Body of pancreas (tissue), 4 donors: ENCODE measurements around the gene DDR1. TPM values are rescaled to one million over a fixed set of nuclear protein-coding genes. Genes with fewer than 3 reads are reported as not detected.

Experiments
- ATAC-seq: fragments of 150-250 bp; one replicate; pipeline ENCODE4 v1.9.1; 2016
- DNase-seq, 4 donors: peaks; one replicate each; pipeline ENCODE4 v3.0.0-alpha.2; 2019
- H3K27ac ChIP-seq, 4 donors: fragments of 200-600 bp; sonication (generic); 1 replicate in 3 of 4; 2 replicates in 1 of 4; pipeline versions ENCODE4 v1.5.1 to v1.6.1; 2016 to 2019; ENCODE audit warnings: mild to moderate bottlenecking in 1 of 4, mixed read lengths in 1 of 4, moderate library complexity in 1 of 4
- H3K27me3 ChIP-seq, 2 donors: fragments of 200-600 bp; sonication (generic); one replicate each; pipeline ENCODE4 v1.6.0; 2016; ENCODE audit warnings: mild to moderate bottlenecking in 1 of 2
- H3K36me3 ChIP-seq, 2 donors: fragments of 200-600 bp; sonication (generic); replicated peaks in 1 of 2; 2 replicates each; pipeline ENCODE4 v1.5.1; 2016; ENCODE audit warnings: low read depth in 2 of 2; ENCODE audit not compliant: insufficient read depth in 1 of 2
- H3K4me1 ChIP-seq: fragments of 200-600 bp; sonication (generic); one replicate; pipeline ENCODE4 v1.6.0; 2016
- H3K4me3 ChIP-seq, 2 donors: fragments of 200-600 bp; sonication (generic); 1 replicate in 1 of 2; 2 replicates in 1 of 2; pipeline ENCODE4 v1.5.1; 2016 to 2019
- H3K9me3 ChIP-seq, 3 donors: fragments of 200-600 bp; sonication (generic); 1 replicate in 2 of 3; 2 replicates in 1 of 3; pipeline ENCODE4 v1.5.1; 2016
- POLR2A ChIP-seq, 3 donors: fragments of 450-650 bp; IDR thresholded peaks; one replicate each; pipeline ENCODE4 v1.6.1; 2016; ENCODE audit warnings: antibody characterized with exemption in 3 of 3, mild to moderate bottlenecking in 2 of 3
- WGBS, 2 donors: methylation state at CpG; one replicate each; pipeline ENCODE4 v1.1.5; 2017; 5-methylcytosine and 5-hydroxymethylcytosine counted together
- intact Hi-C: fragments of 100-400 bp; cut with DNase I; formaldehyde crosslinking; loops from one replicate; pipeline ENCODE4 v1.15.1; 2023
- total RNA-seq, 2 donors: library from RNA; depleted of rRNA; stranded (reverse); fragments of >200 nt; gene quantifications; one replicate each; pipeline ENCODE4 v1.1.0, GENCODE V29; 2016
- TF ChIP-seq, protein P1 (sequence below), 7 experiments: fragments of 450-650 bp in 4 of 7; fragments of 200-600 bp in 3 of 7; sonication (generic) in 3 of 7; IDR thresholded peaks; one replicate each; pipeline ENCODE4 v1.5.1; 2016 to 2019; ENCODE audit warnings: antibody characterized with exemption in 7 of 7

Gene DDR1
- total RNA-seq, 2 donors from 2014 or later, result 90.3 to 97.3 TPM

DNA sequence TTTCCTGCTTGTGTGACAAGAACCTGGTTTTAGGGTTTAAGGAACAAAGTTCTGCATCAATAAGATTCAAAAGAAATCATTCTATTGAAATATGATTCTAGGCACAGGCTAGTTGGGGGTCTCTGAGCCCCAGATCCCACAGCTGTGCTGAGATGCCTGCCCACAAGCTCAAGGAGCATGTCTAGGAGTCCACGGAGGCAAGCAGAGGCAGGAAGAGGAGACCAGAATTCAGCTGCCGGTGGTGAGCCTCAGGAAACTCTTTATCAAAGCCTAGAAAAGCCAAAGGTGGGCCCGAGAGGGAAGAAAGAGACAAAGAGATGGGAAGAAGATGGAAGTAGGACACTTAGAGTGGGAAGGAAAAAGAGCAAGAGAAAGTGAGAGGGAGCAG lies 40.7 kb upstream of the DDR1 start:
- peak overlapping the region in 2 of 4 donors; percentile 32 to 44 for H3K27ac ChIP-seq
- DNase-seq (no peak), ATAC-seq (no peak)
- peaks cover 32% of the 10 kb centered on the region for H3K4me1 ChIP-seq
- TF ChIP-seq, protein P1, sequence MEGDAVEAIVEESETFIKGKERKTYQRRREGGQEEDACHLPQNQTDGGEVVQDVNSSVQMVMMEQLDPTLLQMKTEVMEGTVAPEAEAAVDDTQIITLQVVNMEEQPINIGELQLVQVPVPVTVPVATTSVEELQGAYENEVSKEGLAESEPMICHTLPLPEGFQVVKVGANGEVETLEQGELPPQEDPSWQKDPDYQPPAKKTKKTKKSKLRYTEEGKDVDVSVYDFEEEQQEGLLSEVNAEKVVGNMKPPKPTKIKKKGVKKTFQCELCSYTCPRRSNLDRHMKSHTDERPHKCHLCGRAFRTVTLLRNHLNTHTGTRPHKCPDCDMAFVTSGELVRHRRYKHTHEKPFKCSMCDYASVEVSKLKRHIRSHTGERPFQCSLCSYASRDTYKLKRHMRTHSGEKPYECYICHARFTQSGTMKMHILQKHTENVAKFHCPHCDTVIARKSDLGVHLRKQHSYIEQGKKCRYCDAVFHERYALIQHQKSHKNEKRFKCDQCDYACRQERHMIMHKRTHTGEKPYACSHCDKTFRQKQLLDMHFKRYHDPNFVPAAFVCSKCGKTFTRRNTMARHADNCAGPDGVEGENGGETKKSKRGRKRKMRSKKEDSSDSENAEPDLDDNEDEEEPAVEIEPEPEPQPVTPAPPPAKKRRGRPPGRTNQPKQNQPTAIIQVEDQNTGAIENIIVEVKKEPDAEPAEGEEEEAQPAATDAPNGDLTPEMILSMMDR (IDR thresholded peaks at IDR 0.05), result no peak
- no peak for TF ChIP-seq POLR2A (IDR thresholded peaks at IDR 0.05)
- H3K27me3 ChIP-seq, result no peaks in the 10 kb centered on the region
- H3K36me3 ChIP-seq, result no peaks in the 10 kb centered on the region
- H3K4me3 ChIP-seq, result no peak overlapping the region
- 66 to 86% methylated on average over 3 of the region's 3 CpGs for WGBS, 2 donors
- no peaks in the 10 kb centered on the region for H3K9me3 ChIP-seq
- intact Hi-C loops, result no loop called here

DNA sequence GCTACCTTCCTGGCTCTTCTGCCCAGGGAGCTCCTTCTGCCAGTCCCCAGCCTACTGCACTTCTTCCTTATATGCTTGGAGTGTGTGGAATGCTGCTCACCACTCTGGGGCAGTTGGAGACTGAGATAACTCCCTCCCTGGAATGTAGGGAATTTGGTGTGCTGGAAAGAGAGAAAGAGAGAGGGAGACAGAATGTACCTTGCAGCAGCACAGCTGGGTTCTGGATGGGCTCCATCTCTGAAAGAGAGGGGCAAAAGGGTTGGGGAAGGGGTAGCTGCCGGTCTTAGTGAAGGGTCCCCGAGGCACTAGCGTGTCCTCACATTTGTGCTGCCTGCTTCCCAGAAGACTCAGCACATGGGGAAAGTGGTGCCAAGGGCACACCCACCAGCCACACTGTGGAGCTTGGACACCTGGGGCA lies 40.2 kb upstream of the DDR1 start:
- DNase-seq (peak in 1 of 4 donors; percentile 28), ATAC-seq (peak; percentile 58)
- Histone ChIP-seq H3K27ac (peak overlapping the region in 2 of 4 donors; percentile 32 to 44), H3K4me1 (peaks cover 32% of the 10 kb centered on the region), H3K36me3 (no peaks in the 10 kb centered on the region), H3K9me3 (no peaks in the 10 kb centered on the region), H3K4me3 (no peak overlapping the region), H3K27me3 (no peaks in the 10 kb centered on the region)
- intact Hi-C loops, result no loop called here
- 82 to 85% methylated on average over 3 of the region's 3 CpGs for WGBS, 2 donors
- TF ChIP-seq, protein P1 (IDR thresholded peaks at IDR 0.05), result peak in 2 of 7 experiments; percentile 17 to 18
- TF ChIP-seq POLR2A (IDR thresholded peaks at IDR 0.05), result no peak

DNA sequence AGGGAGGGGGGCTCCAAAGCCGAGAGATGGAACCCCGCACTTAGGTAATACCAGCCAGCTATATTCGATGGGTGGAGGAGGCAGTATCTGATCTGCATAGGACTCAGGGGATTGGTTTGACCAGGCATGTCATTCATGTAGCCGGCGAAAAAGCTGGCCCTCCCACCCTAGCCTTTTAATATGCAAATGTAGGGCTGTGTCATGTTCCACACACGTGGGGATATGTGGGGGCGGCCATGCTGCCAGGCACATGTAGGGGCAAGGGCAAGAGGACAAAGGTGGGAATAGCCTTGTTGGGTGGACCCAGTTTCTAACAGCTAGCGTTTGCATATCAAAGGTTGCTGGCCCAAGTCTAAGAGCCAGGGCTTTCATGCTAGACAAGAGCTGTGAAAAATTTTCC lies 39.1 kb upstream of the DDR1 start:
- ATAC-seq (no peak), DNase-seq (no peak)
- Histone ChIP-seq H3K4me1 (peaks cover 32% of the 10 kb centered on the region), H3K9me3 (no peaks in the 10 kb centered on the region), H3K27me3 (no peaks in the 10 kb centered on the region), H3K36me3 (no peaks in the 10 kb centered on the region), H3K4me3 (no peak overlapping the region), H3K27ac (no peak overlapping the region)
- intact Hi-C loops, result no loop called here
- TF ChIP-seq POLR2A (IDR thresholded peaks at IDR 0.05), result no peak
- TF ChIP-seq, protein P1 (IDR thresholded peaks at IDR 0.05), result no peak
- WGBS, 2 donors, result 77 to 79% methylated on average over 8 of the region's 8 CpGs

DNA sequence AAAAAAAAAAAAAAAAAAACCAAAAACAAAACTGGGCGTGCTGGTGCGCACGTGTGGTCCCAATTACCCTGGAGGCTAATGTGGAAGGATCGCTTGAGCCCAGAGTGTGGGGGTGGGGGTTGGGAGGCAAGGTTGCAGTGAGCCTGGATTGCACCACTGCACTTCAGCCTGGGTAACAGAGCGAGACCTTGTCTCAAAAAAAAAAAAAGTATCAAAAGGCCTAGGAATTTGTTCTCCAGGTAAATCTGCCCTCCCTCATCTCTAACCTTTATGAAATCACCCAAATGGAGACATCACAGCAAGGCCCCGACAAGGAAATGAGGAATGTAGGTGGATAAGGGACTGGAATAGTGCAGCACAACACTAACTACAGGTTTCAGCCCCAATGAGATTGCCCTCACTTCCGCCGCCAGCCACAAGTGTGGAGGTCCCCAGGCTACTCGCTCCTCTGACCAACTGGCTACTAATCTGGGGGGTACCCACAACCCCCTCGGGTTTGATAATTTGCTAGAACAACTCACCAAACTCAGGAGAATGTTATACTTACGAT lies 36.8 kb upstream of the DDR1 start:
- H3K9me3 ChIP-seq, result no peaks in the 10 kb centered on the region
- no peak for TF ChIP-seq POLR2A (IDR thresholded peaks at IDR 0.05)
- TF ChIP-seq, protein P1 (IDR thresholded peaks at IDR 0.05), result no peak
- no peak overlapping the region for H3K4me3 ChIP-seq
- intact Hi-C loops, result no loop called here
- no peak for ATAC-seq
- no peaks in the 10 kb centered on the region for H3K27me3 ChIP-seq
- no peak overlapping the region for H3K27ac ChIP-seq
- peaks cover 21% of the 10 kb centered on the region for H3K4me1 ChIP-seq
- H3K36me3 ChIP-seq, result no peaks in the 10 kb centered on the region
- DNase-seq, result no peak
- 73% methylated on average over 8 to 11 of the region's 11 CpGs for WGBS, 2 donors

DNA sequence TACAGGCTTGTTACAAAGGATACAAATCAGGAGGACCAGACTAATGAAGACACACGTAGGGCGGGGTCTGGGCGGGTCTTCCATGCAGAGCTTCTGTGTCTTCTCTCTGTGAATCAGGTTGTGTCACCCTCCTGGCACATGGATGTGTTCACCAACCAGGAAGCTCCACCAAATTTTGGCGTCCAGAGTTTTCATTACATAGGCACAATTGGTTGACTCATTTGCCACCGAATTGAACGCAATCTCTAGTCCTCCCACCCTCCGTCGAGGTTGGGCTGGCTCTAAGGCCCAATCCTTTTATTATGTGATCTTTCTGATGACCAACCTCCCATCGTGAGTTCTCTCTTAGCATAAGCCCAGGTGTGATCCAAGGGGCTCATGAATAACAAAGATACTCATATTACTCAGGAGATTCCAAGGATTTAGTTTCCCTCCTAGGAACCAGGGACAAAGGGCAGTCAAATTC lies 36.3 kb upstream of the DDR1 start:
- TF ChIP-seq, protein P1 (IDR thresholded peaks at IDR 0.05), result no peak
- TF ChIP-seq POLR2A (IDR thresholded peaks at IDR 0.05), result no peak
- WGBS, 2 donors, result 68 to 70% methylated on average over 9 of the region's 9 CpGs
- Histone ChIP-seq H3K4me3 (no peak overlapping the region), H3K4me1 (peaks cover 16% of the 10 kb centered on the region), H3K9me3 (no peaks in the 10 kb centered on the region), H3K36me3 (no peaks in the 10 kb centered on the region), H3K27me3 (no peaks in the 10 kb centered on the region), H3K27ac (no peak overlapping the region)
- intact Hi-C loops, result no loop called here
- no peak for ATAC-seq
- no peak for DNase-seq
